Activated T-helper 17 cell treated with anti-CD3 and anti-CD28 coated beads, Interleukin-2, amount 50 U/mL, for 72 hours (primary cell): ENCODE data around the gene TAS1R3. TPM values are rescaled to one million over a fixed set of nuclear protein-coding genes. Genes with fewer than 3 reads are reported as not detected.
A peak's percentile ranks its signal among the peaks of the same experiment; 100 is the strongest.

ENCODE experiments used
- ATAC-seq: fragments of 150-1000 bp; cut with Tn5 transposase; replicated peaks from 2 replicates; pipeline ENCODE4 v1.10.0; 2021; ENCODE audit warnings: mild to moderate bottlenecking, moderate library complexity
- H3K27ac Mint-ChIP-seq: one replicate; pipeline ENCODE4 v1.8.0; 2022; ENCODE audit warnings: mixed read lengths
- H3K27me3 Mint-ChIP-seq: one replicate; pipeline ENCODE4 v1.8.0; 2022; ENCODE audit warnings: mixed read lengths
- H3K36me3 Mint-ChIP-seq: one replicate; pipeline ENCODE4 v1.8.0; 2022; ENCODE audit warnings: low read depth, mild to moderate bottlenecking, mixed read lengths
- H3K4me1 Mint-ChIP-seq: one replicate; pipeline ENCODE4 v1.8.0; 2022; ENCODE audit warnings: mixed read lengths
- H3K4me3 Mint-ChIP-seq: one replicate; pipeline ENCODE4 v1.8.0; 2022; ENCODE audit warnings: mild to moderate bottlenecking, mixed read lengths
- H3K9me3 Mint-ChIP-seq: one replicate; pipeline ENCODE4 v1.8.0; 2022; ENCODE audit warnings: mixed read lengths
- total RNA-seq, 2 donors: library from RNA; stranded (reverse); gene quantifications; one replicate each; pipeline ENCODE4 v1.2.3, GENCODE V29; 2022

The TAS1R3 gene
- total RNA-seq, 2 donors from 2014 or later, result 0.71 to 1.1 TPM

DNA sequence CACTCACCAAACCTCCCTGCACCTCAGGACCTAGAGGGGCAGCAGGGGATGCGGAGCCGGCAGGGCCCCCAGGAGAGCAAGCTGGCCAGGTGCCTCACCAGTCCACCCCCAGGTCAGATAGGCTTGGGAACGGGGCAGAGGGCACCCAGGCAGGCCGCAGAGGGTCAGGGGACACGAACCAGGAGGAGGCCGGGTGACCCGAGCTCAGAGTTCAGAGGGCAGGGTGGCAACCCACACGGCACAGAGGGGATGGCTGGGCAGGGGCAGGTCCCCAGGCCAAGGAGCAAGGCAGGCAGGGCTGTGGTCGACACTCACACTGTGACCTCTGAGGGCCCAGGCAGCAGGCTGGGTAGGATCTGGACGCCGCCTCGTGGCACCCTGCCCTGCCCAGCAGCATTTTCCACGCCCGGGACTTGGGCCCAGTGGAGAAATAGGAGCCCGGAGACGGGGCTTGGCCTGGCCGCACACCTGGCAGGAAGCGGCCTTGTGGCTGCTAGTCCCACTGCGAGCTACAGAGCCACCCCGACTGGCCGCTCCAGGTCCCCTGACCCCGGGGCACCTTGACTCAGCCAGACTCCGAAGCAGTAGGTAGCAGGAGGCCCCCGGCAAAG lies 12.8 kb downstream of the TAS1R3 start:
- no peak overlapping the region for H3K4me3 Mint-ChIP-seq
- peaks cover 10% of the 10 kb centered on the region for H3K36me3 Mint-ChIP-seq
- H3K4me1 Mint-ChIP-seq, result peaks cover 9% of the 10 kb centered on the region
- H3K27me3 Mint-ChIP-seq, result no peaks in the 10 kb centered on the region
- no peaks in the 10 kb centered on the region for H3K9me3 Mint-ChIP-seq
- H3K27ac Mint-ChIP-seq, result no peak overlapping the region
- ATAC-seq, result no peak

DNA sequence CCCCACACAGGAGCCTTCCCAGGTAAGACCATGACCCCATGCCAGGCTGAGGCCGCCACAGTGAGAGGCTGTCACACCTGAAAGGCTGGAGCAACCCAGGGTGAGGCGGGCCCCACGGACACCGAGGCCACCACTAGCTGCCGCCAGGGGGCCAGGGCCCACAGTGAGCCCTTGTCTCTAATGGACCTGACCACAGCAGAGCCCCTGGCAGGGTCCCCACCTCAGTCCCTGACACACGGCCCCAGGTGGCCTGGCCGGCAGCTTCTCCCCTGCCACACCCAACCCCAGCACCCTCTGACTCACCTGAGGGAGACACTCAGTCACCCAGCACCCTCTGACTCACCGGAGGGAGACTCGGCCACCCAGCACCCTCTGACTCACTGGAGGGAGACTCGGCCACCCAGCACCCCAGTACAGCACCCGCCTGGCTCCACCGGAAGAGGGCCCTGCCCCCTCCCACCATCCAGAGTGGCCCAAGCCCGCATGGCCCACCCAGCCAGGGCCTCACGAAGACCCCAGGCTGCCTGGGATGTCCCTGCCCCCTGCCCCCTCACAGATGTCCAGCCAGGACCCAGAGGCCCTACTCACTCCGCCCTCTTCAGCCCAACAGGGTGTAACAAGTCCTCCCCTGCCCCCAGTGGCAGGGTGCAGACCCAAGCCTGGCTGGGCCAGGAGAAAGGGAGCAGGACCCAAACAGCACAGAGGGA lies 13.7 kb downstream of the TAS1R3 start:
- peak overlapping the region; percentile 48 for H3K27ac Mint-ChIP-seq
- peak; percentile 89 for ATAC-seq
- no peaks in the 10 kb centered on the region for H3K9me3 Mint-ChIP-seq
- H3K4me1 Mint-ChIP-seq, result peaks cover 9% of the 10 kb centered on the region
- no peaks in the 10 kb centered on the region for H3K27me3 Mint-ChIP-seq
- H3K36me3 Mint-ChIP-seq, result peaks cover 10% of the 10 kb centered on the region
- H3K4me3 Mint-ChIP-seq, result peak overlapping the region; percentile 6

DNA sequence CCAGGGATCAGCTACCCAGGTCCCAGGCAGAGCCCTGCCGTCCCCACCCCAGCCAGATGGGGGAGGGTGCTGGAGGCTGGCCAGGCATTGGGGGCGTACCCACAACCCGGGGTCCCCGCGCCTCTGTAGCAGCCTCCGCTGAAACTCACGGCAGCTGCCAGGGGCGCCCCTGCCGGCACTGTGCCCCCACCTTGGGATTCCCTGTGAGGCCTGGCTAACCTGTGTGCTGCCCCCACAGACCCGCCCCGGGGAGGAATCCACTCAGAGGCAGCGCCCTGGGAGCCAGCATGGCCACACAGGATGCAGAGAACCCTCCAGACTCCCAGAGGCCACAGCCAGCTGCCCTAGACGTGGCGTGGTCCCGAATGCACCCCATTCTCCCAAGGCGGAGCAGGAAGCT lies 14.3 kb downstream of the TAS1R3 start:
- Mint-ChIP-seq H3K27ac (no peak overlapping the region), H3K4me1 (peaks cover 9% of the 10 kb centered on the region), H3K9me3 (no peaks in the 10 kb centered on the region), H3K4me3 (no peak overlapping the region), H3K27me3 (no peaks in the 10 kb centered on the region), H3K36me3 (peaks cover 8% of the 10 kb centered on the region)
- no peak for ATAC-seq

DNA sequence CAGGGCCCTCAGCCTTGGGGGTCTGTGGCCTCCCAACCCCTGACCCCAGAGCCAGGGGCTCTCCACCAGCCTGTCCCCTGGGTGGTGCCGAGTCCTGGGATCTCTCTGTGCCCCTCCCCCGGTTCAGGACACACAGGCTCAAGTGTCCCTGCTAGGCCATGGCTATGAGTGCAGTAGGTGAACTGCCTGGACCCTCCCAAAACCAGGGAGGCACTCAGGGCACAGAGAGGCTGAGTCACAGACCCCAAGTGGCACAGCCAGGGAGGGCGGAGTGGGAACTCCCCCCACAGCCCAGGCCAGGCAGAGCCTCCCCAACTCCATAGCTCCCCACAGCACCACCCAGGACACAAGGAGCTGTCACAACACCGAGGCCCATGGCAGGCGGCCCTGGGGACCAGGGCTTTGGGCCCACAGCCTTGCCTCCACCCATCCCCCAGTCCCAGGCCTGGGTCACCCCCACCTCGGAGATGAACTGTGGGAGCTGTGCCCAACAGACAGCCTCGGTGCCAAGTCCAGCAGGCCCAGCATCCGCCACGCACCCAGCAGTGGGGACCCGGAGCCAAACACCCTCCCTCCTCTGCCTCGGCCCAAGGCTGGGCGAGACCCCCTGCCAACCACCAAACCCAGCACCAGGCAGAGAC lies 14.9 kb downstream of the TAS1R3 start:
- Mint-ChIP-seq H3K4me1 (peaks cover 9% of the 10 kb centered on the region), H3K4me3 (no peak overlapping the region), H3K36me3 (peaks cover 2% of the 10 kb centered on the region), H3K9me3 (no peaks in the 10 kb centered on the region), H3K27ac (peak overlapping the region; percentile 16), H3K27me3 (no peaks in the 10 kb centered on the region)
- no peak for ATAC-seq

DNA sequence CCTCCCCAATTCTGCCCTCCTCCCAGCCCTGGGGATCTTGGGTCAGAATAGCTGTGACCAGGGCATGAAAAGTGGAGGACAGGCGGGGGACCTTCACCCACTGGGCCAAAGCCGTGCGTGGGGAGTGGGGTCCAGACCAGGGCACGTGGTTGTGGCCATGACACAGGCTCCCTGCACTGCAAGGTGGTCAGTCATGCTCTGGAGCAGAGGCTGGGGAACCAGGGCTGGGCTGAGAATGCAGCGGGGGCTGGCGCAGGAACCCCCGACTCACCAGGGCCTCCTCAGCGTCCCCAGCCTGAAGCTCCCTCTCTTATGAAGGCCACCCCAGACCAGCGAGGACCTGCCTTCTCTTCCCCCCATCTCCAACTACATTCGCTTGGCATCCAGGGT lies 15.4 kb downstream of the TAS1R3 start:
- H3K4me3 Mint-ChIP-seq, result peak overlapping the region; percentile 66
- peaks cover 9% of the 10 kb centered on the region for H3K4me1 Mint-ChIP-seq
- no peaks in the 10 kb centered on the region for H3K36me3 Mint-ChIP-seq
- peak overlapping the region; percentile 16 for H3K27ac Mint-ChIP-seq
- ATAC-seq, result no peak
- no peaks in the 10 kb centered on the region for H3K27me3 Mint-ChIP-seq
- no peaks in the 10 kb centered on the region for H3K9me3 Mint-ChIP-seq

DNA sequence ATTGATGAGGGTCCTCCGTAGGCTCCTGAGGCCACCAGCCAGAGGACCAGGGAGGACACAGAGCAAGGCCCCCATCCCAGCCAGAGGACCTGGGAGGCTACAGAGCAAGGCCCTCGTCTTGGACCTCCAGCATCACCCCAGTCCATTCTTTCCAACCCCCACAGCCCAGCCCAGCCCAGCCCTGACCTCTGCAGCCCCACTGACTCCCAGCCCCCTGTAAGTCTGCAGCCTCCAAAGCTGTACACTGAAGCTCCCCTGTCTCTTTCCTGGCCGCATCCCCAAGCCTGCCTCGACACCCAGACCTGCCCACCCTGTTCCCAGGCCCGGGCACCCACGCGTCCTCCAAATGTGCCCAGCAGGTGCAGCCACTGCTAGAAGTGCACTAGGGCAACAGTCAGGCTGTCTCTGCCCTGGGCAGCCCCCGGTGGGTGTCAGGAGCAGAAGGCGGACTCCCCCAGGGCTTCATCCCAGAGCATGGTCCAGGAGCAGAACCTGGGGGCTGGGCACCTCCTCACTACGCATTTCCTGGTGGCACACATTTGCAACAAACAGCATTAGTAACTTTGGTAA lies 16.0 kb downstream of the TAS1R3 start:
- Mint-ChIP-seq H3K9me3 (no peaks in the 10 kb centered on the region), H3K27ac (peak overlapping the region; percentile 16), H3K27me3 (peaks cover under 1% of the 10 kb centered on the region), H3K4me3 (peak overlapping the region; percentile 66), H3K36me3 (no peaks in the 10 kb centered on the region), H3K4me1 (peaks cover 10% of the 10 kb centered on the region)
- no peak for ATAC-seq

DNA sequence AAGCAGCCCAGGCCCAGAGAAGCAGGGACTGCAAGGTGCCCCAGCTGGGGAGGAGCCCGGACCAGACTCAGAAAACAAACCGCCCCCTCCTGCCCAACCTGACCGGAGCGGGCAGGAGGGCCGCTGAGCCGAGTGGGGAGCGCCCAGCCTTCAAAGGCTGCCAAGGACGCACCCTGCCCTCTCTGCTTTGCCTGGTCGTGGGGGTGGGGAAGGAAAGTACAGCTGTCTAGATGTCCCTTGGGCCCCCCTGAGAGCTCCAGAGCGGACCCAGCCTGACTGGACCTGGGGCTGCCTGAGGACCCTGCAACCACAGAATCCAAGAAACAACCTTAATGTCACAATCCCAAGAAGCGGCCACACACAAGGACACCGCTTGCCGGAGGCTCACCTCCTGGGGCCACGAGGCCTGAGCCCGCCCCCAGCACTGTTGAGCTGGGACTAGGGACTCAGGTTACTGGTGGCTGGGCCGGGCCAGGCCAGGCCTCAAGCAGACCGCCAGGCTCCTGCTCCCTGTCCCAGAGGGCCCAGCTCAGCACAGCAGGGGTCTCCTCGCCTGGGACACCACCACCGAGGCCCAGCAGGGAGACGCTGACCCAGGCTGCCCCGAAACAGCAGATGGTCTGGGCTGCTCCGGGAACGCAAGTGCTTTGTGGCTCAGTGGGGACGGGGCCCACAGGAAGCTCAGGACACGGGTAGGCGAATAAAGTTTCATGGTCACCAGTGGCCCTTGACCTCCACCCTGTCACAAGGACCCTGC lies 16.8 kb downstream of the TAS1R3 start:
- Mint-ChIP-seq H3K4me3 (peak overlapping the region; percentile 66), H3K27me3 (peaks cover 7% of the 10 kb centered on the region), H3K9me3 (no peaks in the 10 kb centered on the region), H3K4me1 (peaks cover 14% of the 10 kb centered on the region), H3K36me3 (no peaks in the 10 kb centered on the region), H3K27ac (peak overlapping the region; percentile 16)
- ATAC-seq, result no peak

DNA sequence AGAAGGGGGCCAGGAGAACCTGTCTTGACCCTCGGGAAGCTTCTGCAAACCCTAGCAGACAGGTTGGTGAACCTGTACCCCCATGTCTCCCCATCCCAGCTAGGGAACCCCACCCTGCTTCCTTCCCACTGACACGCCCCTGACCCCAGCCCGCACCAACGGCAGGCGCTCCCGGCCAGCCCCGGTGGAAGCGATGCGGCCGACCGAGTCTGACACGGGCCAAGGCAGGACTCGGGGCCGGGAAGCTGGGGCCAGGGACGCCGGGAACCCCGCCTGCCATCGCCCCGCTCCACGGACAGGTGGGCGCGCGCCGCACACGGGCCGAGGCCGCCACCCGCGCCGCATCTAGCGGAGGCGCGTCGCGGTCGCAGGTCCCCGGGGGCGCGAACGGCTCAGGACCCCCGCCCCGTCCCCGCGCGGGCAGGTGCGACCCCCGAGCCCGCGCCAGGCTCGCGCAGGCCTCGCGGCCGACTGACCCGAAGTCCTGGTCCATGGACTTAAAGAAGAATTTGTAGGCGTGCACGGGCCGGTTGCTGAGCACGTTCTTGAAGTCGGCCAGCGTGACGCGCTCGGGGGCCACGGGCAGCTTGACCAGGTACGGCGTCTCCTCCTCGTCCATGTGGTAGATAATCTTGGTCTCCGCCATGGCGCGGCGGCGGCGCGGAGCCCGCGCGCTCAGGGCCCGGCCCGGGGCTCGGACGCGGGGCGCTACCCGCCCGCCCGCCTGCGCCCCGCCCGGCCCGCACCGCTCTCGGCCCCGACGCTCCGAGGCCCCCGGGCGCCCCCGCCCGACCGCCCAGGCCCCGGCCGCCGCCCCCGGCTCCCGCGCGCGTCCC lies 17.6 kb downstream of the TAS1R3 start:
- peak overlapping the region; percentile 66 for H3K4me3 Mint-ChIP-seq
- no peaks in the 10 kb centered on the region for H3K36me3 Mint-ChIP-seq
- H3K27me3 Mint-ChIP-seq, result peaks cover 7% of the 10 kb centered on the region
- ATAC-seq, result peak; percentile 30
- H3K4me1 Mint-ChIP-seq, result peaks cover 14% of the 10 kb centered on the region
- H3K27ac Mint-ChIP-seq, result no peak overlapping the region
- no peaks in the 10 kb centered on the region for H3K9me3 Mint-ChIP-seq

DNA sequence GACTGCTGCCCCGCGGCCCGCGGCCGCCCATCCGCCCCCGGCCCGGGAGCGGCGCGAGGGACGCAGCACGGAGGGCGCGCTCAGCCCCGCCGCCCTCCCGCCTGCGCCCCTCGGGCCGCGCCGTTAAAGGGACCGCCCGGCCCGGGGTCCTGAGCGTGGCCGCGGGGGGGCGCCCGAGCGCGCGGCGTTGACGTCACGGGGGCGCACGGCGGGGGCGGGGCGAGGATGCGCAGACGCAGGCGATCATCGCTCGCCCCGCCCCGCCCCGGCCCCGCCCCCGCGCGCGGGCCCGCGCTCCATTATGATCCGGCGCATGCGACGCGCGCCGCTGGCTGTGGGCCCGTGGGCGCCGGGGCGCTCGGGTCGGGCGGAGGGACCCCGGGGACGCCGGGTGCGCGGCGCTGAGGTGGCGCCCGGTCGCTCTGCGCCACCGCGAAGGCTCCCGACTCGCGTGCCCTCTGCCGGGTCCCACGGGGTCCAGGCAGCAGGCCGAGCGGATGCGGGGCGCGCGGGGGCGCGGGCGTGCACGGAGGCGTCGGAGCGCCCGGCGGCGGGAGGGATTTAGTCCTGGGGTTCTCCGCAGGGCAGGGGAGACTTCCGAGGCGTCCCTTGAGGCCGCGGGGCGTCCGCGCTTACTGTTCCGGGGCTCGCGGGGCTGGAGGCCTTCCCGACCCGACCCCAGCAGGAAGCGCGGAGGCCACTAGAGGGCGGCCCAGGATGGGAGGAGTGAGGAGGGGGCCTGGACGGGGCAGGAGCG lies 18.4 kb downstream of the TAS1R3 start, which contains the start of gene DVL1:
Gene DVL1, minus strand, starts transcription at position 163 of the 757 bp plus-strand sequence. CDS start 353 bp downstream, outside the sequence.
- Mint-ChIP-seq H3K27ac (no peak within 1 kb of the TSS), H3K9me3 (no peaks in the 10 kb centered on the region), H3K4me1 (peaks cover 14% of the 10 kb centered on the region), H3K4me3 (peak within 1 kb of the TSS; percentile 66), H3K27me3 (peaks cover 10% of the 10 kb centered on the region), H3K36me3 (no peaks in the 10 kb centered on the region)
- peak; percentile 69 for ATAC-seq

DNA sequence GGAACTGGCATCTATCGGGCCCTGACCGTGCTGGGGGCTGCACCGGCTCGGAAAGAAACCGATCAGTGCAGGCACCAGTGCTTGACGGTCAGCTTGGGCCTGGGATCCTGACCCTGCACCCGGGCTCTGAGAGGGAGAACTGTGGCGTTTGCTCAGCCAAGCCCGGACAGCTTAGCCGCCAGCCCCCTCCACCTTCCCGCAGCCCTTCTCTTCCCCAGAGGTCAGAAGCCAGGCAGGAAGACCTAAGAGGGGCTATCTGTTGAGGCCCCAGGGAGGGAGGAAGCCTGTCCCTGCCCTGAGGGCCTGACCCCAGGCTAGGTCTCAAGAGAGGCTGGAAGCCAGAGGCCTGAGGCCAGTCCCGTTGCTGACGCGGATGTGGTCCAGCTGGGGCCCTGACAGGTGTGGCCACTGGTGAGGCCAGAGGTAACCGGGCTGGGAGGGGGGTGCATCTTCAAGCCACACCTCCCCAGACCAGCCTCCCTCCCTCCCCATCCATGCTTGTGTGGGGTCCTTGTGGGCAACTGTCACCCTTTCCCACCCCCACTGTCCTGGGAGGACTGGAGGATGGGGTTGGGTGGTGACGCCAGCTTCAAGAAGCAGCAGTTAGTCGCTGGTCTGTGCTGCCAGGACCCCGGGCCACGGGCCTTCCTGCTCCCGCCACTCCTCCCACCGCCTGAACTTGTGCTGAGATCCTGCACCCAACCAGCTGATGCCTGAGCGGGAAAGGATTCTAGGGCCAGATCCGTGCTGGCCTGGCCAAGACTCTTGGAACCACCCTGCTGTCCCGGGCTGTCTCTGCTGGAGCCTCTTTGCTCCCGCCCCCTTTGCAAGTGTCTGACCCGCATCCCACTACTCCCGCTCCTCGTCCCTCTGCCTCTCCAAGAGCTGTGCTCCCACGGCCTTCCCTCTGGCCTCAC lies 20.7 kb downstream of the TAS1R3 start:
- peak overlapping the region; percentile 65 for H3K4me3 Mint-ChIP-seq
- no peaks in the 10 kb centered on the region for H3K9me3 Mint-ChIP-seq
- ATAC-seq, result no peak
- H3K36me3 Mint-ChIP-seq, result no peaks in the 10 kb centered on the region
- peak overlapping the region; percentile 47 for H3K27ac Mint-ChIP-seq
- H3K4me1 Mint-ChIP-seq, result peaks cover 11% of the 10 kb centered on the region
- H3K27me3 Mint-ChIP-seq, result peaks cover 10% of the 10 kb centered on the region

DNA sequence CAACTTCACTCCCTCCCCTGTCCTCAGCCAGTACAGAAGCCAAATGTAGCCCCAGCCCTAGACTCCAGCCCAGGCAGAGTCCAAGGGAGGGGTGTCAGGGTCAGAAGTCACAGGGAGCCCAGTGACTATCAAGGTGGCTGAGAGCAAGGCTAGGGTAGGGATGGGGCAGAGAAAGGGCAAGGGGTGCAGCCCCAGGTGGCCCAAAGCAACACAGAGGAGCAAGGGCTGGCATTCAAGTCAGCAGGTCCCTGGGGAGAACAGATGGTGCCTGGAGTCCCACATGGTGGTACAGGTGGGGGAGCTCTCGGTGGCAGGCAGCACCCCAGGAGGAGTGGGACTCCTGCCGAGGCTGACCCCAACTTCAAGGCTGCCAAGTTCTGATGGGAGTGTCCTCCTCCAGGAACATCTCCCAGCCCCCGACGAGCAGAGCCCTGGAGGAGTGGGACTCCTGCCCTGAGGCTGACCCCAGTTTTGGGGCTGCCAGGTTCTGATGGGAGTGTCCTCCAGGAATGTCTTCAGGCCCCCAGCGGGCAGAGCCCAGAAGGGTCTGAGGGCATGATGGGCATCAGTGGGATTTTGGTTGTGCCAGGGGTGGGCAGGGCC lies 21.8 kb downstream of the TAS1R3 start:
- Mint-ChIP-seq H3K4me1 (peaks cover 6% of the 10 kb centered on the region), H3K36me3 (no peaks in the 10 kb centered on the region), H3K4me3 (peak overlapping the region; percentile 65), H3K27ac (peak overlapping the region; percentile 47), H3K27me3 (peaks cover 10% of the 10 kb centered on the region), H3K9me3 (no peaks in the 10 kb centered on the region)
- no peak for ATAC-seq
